Common myeloid progenitor, CD34-positive (primary cell): ENCODE results near the gene CFAP57.

Source experiments
- CTCF ChIA-PET: fragments of 350-600 bp; sonication (Branson Sonifier 250); formaldehyde crosslinking; loops from one replicate; lab custom pipeline; 2021; ENCODE audit warnings: antibody characterized with exemption; lab: Charles Lee
- POLR2A ChIA-PET: fragments of 350-600 bp; sonication (Branson Sonifier 250); formaldehyde crosslinking; loops from one replicate; lab custom pipeline; 2021; ENCODE audit warnings: antibody characterized with exemption; lab: Charles Lee
- DNase-seq, 3 donors: peaks; one replicate each; pipeline versions ENCODE4 v3.0.0 to v3.0.0-alpha.2; 2013
- H3K27ac ChIP-seq, 2 experiments: 1 replicate in 1 of 2; 2 replicates in 1 of 2; pipeline ENCODE4 v1.7.0; 2013; ENCODE audit warnings: inconsistent platforms in 2 of 2, low read length in 2 of 2, mild to moderate bottlenecking in 2 of 2, low read depth in 1 of 2, moderate library complexity in 1 of 2; ENCODE audit not compliant: severe bottlenecking in 2 of 2, insufficient read depth in 1 of 2, poor library complexity in 1 of 2
- H3K27me3 ChIP-seq, 5 experiments: replicated peaks in 2 of 5; 1 replicate in 3 of 5; 2 replicates in 2 of 5; pipeline versions ENCODE4 v1.6.1 to v1.7.0; 2013; ENCODE audit warnings: low read length in 4 of 5, mild to moderate bottlenecking in 2 of 5, moderate library complexity in 2 of 5, inconsistent platforms in 1 of 5; ENCODE audit not compliant: insufficient read depth in 5 of 5, control insufficient read depth in 4 of 5
- H3K36me3 ChIP-seq, 4 experiments: 1 replicate in 2 of 4; 2 replicates in 2 of 4; pipeline versions ENCODE4 v1.6.1 to v1.7.0; 2013; ENCODE audit warnings: low read length in 3 of 4, control low read depth in 1 of 4, mild to moderate bottlenecking in 1 of 4; ENCODE audit not compliant: control insufficient read depth in 4 of 4, insufficient read depth in 4 of 4
- H3K4me1 ChIP-seq, 4 experiments: 1 replicate in 3 of 4; 2 replicates in 1 of 4; pipeline versions ENCODE4 v1.6.1 to v1.7.1; 2013; ENCODE audit warnings: low read length in 3 of 4, mild to moderate bottlenecking in 3 of 4, control low read depth in 1 of 4, inconsistent platforms in 1 of 4, moderate library complexity in 1 of 4; ENCODE audit not compliant: control insufficient read depth in 4 of 4, insufficient read depth in 4 of 4; ENCODE audit errors: control extremely low read depth in 1 of 4
- H3K4me3 ChIP-seq, 7 experiments: 1 replicate in 4 of 7; 2 replicates in 3 of 7; pipeline versions ENCODE4 v1.5.1 to v1.7.0; 2013; ENCODE audit warnings: mild to moderate bottlenecking in 7 of 7, low read length in 6 of 7, moderate library complexity in 6 of 7, inconsistent platforms in 2 of 7, low read depth in 2 of 7, control low read depth in 1 of 7; ENCODE audit not compliant: insufficient read depth in 4 of 7, control insufficient read depth in 1 of 7; ENCODE audit errors: extremely low read depth in 1 of 7
- H3K9me3 ChIP-seq, 5 experiments: 1 replicate in 4 of 5; 2 replicates in 1 of 5; pipeline versions ENCODE4 v1.6.1 to v1.7.1; 2013; ENCODE audit warnings: low read length in 4 of 5, mild to moderate bottlenecking in 2 of 5, inconsistent platforms in 1 of 5, low read depth in 1 of 5, moderate library complexity in 1 of 5; ENCODE audit not compliant: control insufficient read depth in 4 of 5, insufficient read depth in 2 of 5; ENCODE audit errors: control extremely low read depth in 1 of 5
- WGBS: methylation state at CpG from one replicate; pipeline ENCODE4 v1.1.5; 2013; ENCODE audit not compliant: insufficient coverage; 5-methylcytosine and 5-hydroxymethylcytosine counted together

The CFAP57 gene

DNA sequence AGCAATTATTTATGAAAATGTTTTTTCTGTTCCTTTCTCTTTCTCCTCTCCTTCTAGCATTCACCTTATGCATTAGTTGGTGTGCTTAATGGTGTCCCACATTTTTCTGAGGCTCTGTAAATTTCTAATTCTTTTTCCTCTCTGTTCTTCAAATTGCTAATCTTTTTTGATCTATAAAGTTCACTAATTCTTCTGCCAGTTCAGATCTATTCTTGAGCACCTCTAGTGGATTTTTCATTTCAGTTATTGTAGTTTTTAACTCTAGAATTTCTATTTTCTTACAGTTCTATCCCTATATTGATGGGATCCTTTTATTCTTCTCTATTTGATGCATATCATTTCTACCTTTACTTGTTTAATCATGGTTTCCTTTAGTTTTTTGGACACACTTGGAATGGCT is 22.4 kb downstream of the CFAP57 start:
- Histone ChIP-seq H3K36me3 (no peaks in the 10 kb centered on the region), H3K27ac (no peak overlapping the region), H3K27me3 (no peaks in the 10 kb centered on the region), H3K9me3 (peaks cover 0 to 19% (median 0%) of the 10 kb centered on the region in 5 experiments), H3K4me1 (no peaks in the 10 kb centered on the region), H3K4me3 (no peak overlapping the region)
- no peak for DNase-seq
- ChIA-PET CTCF (no interaction called here), POLR2A (no interaction called here)

DNA sequence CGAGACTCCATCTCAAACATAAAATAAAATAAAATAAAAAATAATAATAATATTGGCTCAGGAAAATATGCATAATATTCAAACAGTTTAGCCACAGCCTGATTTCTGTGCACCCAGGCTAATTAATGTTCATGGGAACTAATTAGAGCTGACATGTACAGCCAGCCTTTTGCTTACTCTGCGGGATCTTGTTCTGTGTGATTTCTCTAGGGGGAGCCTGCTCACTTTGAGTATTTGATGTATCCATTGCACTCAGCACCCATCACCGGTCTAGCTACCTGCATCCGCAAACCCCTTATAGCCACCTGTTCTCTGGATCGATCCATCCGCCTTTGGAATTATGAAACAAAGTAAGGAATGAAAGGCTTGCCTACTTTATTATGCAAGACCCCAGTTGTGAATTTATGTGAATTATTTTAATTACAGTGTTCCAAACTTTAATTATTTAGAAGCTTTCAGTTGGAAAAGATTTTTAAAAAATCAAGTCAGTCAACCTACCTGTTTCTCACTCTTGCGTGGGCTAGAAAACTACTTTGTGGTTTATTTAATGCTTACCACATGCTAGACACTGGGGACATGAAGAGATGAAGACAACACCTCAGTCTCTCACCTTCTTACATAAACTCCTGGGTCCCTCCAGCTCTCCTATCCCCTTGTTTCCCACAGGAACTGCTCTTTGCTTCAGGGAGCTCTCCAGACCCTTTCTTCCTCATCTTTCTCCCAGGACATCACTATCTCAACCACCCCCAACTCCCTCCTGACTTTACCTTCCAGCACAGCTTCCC is 25.4 kb downstream of the CFAP57 start:
- CTCF ChIA-PET = interaction anchor here (0.6 to 0.9 kb wide), 2 partner anchors 15 to 39 kb away, joined by 3 read pairs; no protein-coding TSS in a partner anchor
- Histone ChIP-seq H3K36me3 (no peaks in the 10 kb centered on the region), H3K9me3 (peaks cover 0 to 12% (median 0%) of the 10 kb centered on the region in 5 experiments), H3K27me3 (no peaks in the 10 kb centered on the region), H3K4me1 (no peaks in the 10 kb centered on the region), H3K4me3 (no peak overlapping the region), H3K27ac (no peak overlapping the region)
- POLR2A ChIA-PET = interaction anchor here (0.7 kb wide), 1 partner anchor 381 kb away, joined by 3 read pairs; no protein-coding TSS in a partner anchor
- 100% methylated on average over 1 of the region's 7 CpGs for WGBS
- DNase-seq = no peak

DNA sequence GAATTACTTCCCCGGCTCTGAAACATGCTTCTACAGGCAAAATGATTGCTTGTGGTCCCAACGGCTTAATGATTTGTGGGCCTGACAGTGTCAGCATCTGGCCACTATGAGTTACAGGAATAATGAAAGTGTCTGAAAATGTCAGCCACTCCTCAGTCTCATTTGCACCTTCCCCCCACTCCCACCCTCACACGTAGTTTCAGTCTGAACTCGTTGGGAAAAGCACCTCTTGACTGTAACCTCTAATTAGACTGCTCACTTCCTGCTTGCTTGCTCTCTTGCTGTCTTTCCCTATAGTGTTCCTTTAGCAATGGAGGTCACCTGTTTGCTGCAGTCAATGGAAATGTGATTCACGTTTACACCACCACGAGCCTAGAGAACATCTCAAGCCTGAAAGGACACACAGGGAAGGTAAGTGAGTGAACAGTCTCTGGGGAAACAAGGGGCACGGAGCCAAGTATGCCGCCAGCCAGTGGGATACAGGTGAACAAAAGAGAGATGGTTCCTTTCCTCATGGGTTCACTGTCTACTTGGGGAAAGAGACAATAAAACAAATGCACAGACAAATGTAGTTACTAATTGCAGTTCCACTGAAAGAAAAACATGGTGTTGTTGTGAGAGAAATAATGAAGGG is 27.1 kb downstream of the CFAP57 start:
- 85% methylated on average over 8 of the region's 8 CpGs for WGBS
- no peaks in the 10 kb centered on the region for H3K27me3 ChIP-seq
- peaks cover 0 to 10% (median 2%) of the 10 kb centered on the region in 5 experiments for H3K9me3 ChIP-seq
- H3K4me3 ChIP-seq = no peak overlapping the region
- DNase-seq = no peak
- H3K36me3 ChIP-seq = no peaks in the 10 kb centered on the region
- H3K4me1 ChIP-seq = no peaks in the 10 kb centered on the region
- no peak overlapping the region for H3K27ac ChIP-seq
- POLR2A ChIA-PET = no interaction called here
- CTCF ChIA-PET = interaction anchor here (0.7 kb wide), 1 partner anchor 299 kb away, joined by 3 read pairs; no protein-coding TSS in a partner anchor

DNA sequence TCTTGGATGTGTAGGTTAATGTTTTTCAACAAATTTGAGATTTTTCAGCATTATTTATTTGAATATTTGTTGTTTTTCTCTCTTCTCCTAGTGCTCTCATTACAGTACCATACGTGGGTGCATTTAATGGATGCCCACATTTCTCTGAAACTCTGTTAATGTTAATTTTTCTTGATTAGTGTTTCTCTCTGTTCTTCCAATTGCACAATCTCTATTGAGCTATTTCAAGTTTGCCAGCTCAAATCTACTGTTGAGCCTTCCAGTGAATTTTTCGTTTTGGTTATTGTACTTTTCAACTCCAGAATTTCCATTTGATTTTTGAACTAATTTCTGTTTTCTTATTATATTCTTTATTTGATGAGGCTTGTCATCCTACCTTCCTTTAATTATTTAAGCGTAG is 31.7 kb downstream of the CFAP57 start:
- ChIA-PET CTCF (interaction anchor here (0.6 to 1.9 kb wide), 2 partner anchors 23 to 259 kb away, joined by 3 to 7 read pairs; no protein-coding TSS in a partner anchor), POLR2A (interaction anchor here (0.6 kb wide), 1 partner anchor 726 kb away, joined by 3 read pairs; no protein-coding TSS in a partner anchor)
- no peak overlapping the region for H3K27ac ChIP-seq
- peaks cover 3 to 15% (median 12%) of the 10 kb centered on the region in 4 experiments for H3K4me1 ChIP-seq
- WGBS = no CpG with 5 or more reads among the region's 3 CpGs
- H3K27me3 ChIP-seq = no peaks in the 10 kb centered on the region
- H3K9me3 ChIP-seq = peaks cover 0 to 5% (median 0%) of the 10 kb centered on the region in 5 experiments
- no peak overlapping the region for H3K4me3 ChIP-seq
- H3K36me3 ChIP-seq = no peaks in the 10 kb centered on the region
- DNase-seq = no peak

DNA sequence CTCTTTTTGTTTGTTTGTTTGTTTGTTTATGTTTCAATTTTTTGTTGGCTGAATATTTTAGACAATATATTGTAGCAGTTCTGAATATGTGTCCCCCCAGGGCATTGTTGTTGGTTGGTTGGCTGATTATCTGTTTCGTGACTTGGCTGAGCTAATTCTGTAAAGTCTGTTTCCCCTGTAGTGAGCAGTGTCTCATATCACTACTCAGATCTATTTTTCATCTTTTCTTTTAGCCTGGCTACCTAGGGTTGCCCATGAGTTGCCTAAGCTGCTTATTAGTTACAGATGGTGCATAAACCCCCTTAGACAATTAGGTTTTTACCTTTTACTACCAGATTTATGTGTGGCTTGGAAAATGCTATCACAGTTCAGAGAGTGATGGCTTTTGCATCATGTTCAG is 32.3 kb downstream of the CFAP57 start:
- WGBS = no CpG with 5 or more reads among the region's 1 CpG
- no peaks in the 10 kb centered on the region for H3K36me3 ChIP-seq
- ChIA-PET CTCF (interaction anchor here (1.9 kb wide), 1 partner anchor 22 kb away, joined by 7 read pairs; no protein-coding TSS in a partner anchor), POLR2A (interaction anchor here (0.6 kb wide), 1 partner anchor 725 kb away, joined by 3 read pairs; no protein-coding TSS in a partner anchor)
- no peak overlapping the region for H3K4me3 ChIP-seq
- no peaks in the 10 kb centered on the region for H3K27me3 ChIP-seq
- H3K4me1 ChIP-seq = peaks cover 3 to 15% (median 12%) of the 10 kb centered on the region in 4 experiments
- no peak overlapping the region for H3K27ac ChIP-seq
- peaks cover 0 to 5% (median 0%) of the 10 kb centered on the region in 5 experiments for H3K9me3 ChIP-seq
- no peak for DNase-seq

DNA sequence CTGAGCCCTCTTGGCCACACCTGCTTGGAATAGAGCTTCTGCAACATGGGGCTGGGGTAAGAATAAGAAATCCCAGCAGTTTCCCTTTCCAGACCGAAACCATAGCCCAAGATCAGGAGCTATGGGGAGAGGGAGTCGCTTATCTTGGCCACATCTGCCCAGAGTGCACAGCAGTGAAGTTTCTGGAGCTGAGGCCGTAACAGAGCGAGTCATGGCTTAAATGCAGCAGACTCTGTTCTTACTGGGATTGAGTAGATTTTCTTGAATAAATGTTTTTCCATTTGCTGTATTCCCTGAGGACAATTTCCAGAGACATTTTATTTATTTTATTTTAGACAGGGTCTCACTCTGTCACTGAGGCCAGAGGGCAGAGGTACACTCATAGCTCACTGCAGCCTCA is 33.5 kb downstream of the CFAP57 start:
- no peaks in the 10 kb centered on the region for H3K27me3 ChIP-seq
- peaks cover 0 to 5% (median 0%) of the 10 kb centered on the region in 5 experiments for H3K9me3 ChIP-seq
- POLR2A ChIA-PET = no interaction called here
- no peak overlapping the region for H3K27ac ChIP-seq
- no peak overlapping the region for H3K4me3 ChIP-seq
- CTCF ChIA-PET = interaction anchor here (1.9 kb wide), 1 partner anchor 21 kb away, joined by 7 read pairs; no protein-coding TSS in a partner anchor
- WGBS = 93% methylated on average over 2 of the region's 4 CpGs
- no peaks in the 10 kb centered on the region for H3K36me3 ChIP-seq
- H3K4me1 ChIP-seq = peaks cover 3 to 15% (median 12%) of the 10 kb centered on the region in 4 experiments
- DNase-seq = no peak
